ENCODE data around the gene SHH.

The SHH gene

DNA sequence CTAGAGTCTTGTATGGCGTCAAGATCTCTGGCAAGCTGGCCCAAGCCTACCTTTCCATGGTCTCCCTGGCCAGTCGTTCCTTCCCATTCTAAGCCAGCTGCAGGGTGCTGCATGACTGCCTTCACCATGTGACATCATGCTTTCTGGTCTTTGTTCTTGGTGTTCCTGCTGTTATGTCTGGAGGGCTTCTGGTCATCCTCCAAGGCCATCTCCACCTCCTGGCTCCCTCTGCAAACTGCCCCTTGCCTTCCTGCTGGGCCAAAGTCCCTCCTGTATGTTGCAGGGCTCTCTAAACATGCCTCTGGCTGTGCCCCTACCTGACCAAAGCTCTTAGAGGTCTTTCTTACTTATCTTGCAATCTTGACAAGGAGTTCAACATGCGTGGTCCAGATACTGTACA lies 44.4 kb upstream of the SHH start:
- H3K4me3 ChIP-seq (ENCODE audit: control insufficient read depth, low read depth, low read length), result no peak overlapping the region
- TF ChIP-seq, protein P1, sequence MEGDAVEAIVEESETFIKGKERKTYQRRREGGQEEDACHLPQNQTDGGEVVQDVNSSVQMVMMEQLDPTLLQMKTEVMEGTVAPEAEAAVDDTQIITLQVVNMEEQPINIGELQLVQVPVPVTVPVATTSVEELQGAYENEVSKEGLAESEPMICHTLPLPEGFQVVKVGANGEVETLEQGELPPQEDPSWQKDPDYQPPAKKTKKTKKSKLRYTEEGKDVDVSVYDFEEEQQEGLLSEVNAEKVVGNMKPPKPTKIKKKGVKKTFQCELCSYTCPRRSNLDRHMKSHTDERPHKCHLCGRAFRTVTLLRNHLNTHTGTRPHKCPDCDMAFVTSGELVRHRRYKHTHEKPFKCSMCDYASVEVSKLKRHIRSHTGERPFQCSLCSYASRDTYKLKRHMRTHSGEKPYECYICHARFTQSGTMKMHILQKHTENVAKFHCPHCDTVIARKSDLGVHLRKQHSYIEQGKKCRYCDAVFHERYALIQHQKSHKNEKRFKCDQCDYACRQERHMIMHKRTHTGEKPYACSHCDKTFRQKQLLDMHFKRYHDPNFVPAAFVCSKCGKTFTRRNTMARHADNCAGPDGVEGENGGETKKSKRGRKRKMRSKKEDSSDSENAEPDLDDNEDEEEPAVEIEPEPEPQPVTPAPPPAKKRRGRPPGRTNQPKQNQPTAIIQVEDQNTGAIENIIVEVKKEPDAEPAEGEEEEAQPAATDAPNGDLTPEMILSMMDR (IDR thresholded peaks at IDR 0.05; ENCODE audit: control insufficient read depth, insufficient read depth, low read depth, low read length, missing control alignments), result no peak
- no peak for DNase-seq (ENCODE audit: low read depth)

DNA sequence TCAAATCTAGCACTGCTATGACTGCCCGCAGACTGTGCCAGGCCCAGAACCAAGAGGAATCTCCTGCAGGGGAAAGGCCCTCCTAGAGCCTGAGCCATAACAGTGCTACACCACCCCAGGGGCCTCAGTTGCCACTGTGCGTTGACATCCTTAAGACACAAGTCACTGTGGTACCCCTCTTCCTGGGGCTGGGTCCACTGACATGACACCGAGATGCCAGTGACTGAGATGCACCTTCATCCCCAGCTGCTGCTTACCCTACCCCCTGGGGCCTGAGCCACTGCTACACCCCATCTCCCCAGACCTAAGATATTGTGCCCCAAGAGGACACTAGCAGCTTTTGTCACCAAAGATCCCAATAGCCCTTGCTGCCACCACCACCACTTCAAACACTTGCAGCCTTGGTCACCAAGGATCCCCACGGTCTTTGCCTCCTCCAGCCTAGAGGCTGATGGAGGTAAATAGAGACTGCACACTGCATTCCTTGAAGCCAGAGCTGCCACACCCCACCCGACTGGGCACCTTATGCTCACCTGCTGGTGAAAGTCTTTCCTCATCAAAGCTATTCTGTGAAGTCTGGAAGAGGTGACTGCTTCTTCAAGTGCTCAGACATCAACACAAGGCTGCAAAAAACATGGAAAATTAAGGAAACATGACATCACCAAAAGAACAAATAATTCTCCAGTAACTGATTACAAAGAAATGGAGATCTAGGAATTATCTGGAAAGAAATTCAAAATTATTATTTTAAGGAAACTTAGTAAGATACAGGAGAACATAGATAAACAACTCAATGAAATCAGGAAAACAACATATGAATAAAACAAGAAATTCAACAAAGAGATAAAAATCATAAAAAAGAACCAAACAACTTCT lies 40.4 kb upstream of the SHH start:
- TF ChIP-seq, protein P1 (IDR thresholded peaks at IDR 0.05; ENCODE audit: control insufficient read depth, insufficient read depth, low read depth, low read length, missing control alignments), result no peak
- no peak for DNase-seq (ENCODE audit: low read depth)
- no peak overlapping the region for H3K4me3 ChIP-seq (ENCODE audit: control insufficient read depth, low read depth, low read length)

DNA sequence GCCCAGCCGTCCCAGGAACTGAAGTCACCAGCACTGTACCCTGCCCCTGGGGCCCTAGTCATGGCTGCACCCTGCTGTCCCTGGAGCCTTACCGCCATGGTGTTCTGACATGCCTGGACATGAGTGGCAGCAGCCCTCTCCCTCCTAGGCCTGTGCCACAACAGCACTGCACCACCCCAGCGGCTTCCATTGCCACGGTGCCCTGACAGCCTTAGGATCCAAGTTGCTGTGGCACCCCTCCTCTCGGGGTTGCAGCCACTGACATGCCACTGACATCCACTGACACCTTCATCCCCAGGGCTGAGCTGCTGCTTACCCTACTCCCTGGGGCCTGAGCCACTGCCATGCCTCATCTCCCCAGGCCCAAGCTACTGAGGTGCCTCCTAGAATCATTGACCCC lies 39.6 kb upstream of the SHH start:
- TF ChIP-seq, protein P1 (IDR thresholded peaks at IDR 0.05; ENCODE audit: control insufficient read depth, insufficient read depth, low read depth, low read length, missing control alignments), result no peak
- no peak for DNase-seq (ENCODE audit: low read depth)

GRCh38 chr7:155850766-155851678 lies 38.8 kb upstream of the SHH start:
- TF ChIP-seq, protein P1 (IDR thresholded peaks at IDR 0.05; ENCODE audit: control insufficient read depth, insufficient read depth, low read depth, low read length, missing control alignments), result no peak
- no peak for DNase-seq (ENCODE audit: low read depth)
- H3K4me3 ChIP-seq (ENCODE audit: control insufficient read depth, low read depth, low read length), result no peak overlapping the region

More for the DNA sequence above, 39.6 kb upstream of the SHH start:
- no peak overlapping the region for H3K4me3 ChIP-seq (ENCODE audit: control insufficient read depth, low read depth, low read length)

GRCh38 chr7:155850001-155850436 lies 37.8 kb upstream of the SHH start:
- TF ChIP-seq, protein P1 (IDR thresholded peaks at IDR 0.05; ENCODE audit: control insufficient read depth, insufficient read depth, low read depth, low read length, missing control alignments), result no peak
- no peak for DNase-seq (ENCODE audit: low read depth)

More at GRCh38 chr7:155850001-155850436, 37.8 kb upstream of the SHH start:
- no peak overlapping the region for H3K4me3 ChIP-seq (ENCODE audit: control insufficient read depth, low read depth, low read length)

Data from AG09309 (cell line).